Kidney tubule cell (primary cell): ENCODE data around the gene ZFYVE26.

Source experiments
- DNase-seq: peaks from one replicate; pipeline ENCODE4 v3.0.0-alpha.2; 2018; ENCODE audit warnings: low spot score

ZFYVE26 gene

GRCh38 chr14:67815573-67816225 lies 691 bp downstream of the ZFYVE26 start:
- peak; percentile 61 for DNase-seq

- peak; percentile 28 for DNase-seq
Measured at GRCh38 chr14:67814821-67815220, 1.6 kb downstream of the ZFYVE26 start.

- no peak for DNase-seq
Measured at GRCh38 chr14:67806246-67806645, 10.1 kb downstream of the ZFYVE26 start.

GRCh38 chr14:67800743-67801142 lies 15.6 kb downstream of the ZFYVE26 start:
- no peak for DNase-seq

- no peak for DNase-seq
Measured at GRCh38 chr14:67798731-67799130, 17.7 kb downstream of the ZFYVE26 start.

GRCh38 chr14:67787673-67788072 lies 28.7 kb downstream of the ZFYVE26 start:
- no peak for DNase-seq

GRCh38 chr14:67785270-67786109 lies 30.9 kb downstream of the ZFYVE26 start:
- no peak for DNase-seq

- no peak for DNase-seq
Measured at GRCh38 chr14:67784244-67784823, 32.1 kb downstream of the ZFYVE26 start.

GRCh38 chr14:67782090-67782489 lies 34.3 kb downstream of the ZFYVE26 start:
- no peak for DNase-seq

- DNase-seq, result no peak
Measured at GRCh38 chr14:67778792-67779191, 37.6 kb downstream of the ZFYVE26 start.

GRCh38 chr14:67776653-67777322 lies 39.6 kb downstream of the ZFYVE26 start:
- no peak for DNase-seq

GRCh38 chr14:67773844-67774377 lies 42.5 kb downstream of the ZFYVE26 start:
- DNase-seq, result no peak

- DNase-seq, result no peak
Measured at GRCh38 chr14:67768219-67768618, 48.2 kb downstream of the ZFYVE26 start.

- no peak for DNase-seq
Measured at GRCh38 chr14:67766035-67766680, 50.2 kb downstream of the ZFYVE26 start.

- DNase-seq, result peak; percentile 10
Measured at GRCh38 chr14:67765192-67765834, 51.1 kb downstream of the ZFYVE26 start.

- no peak for DNase-seq
Measured at GRCh38 chr14:67764496-67764895, 51.9 kb downstream of the ZFYVE26 start.

GRCh38 chr14:67763158-67763822 lies 53.1 kb downstream of the ZFYVE26 start:
- DNase-seq, result no peak

- peak; percentile 13 for DNase-seq
Measured at GRCh38 chr14:67762051-67762450, 54.3 kb downstream of the ZFYVE26 start.

- no peak for DNase-seq
Measured at GRCh38 chr14:67759916-67760315, 56.5 kb downstream of the ZFYVE26 start.

- no peak for DNase-seq
Measured at GRCh38 chr14:67757175-67757574, 59.2 kb downstream of the ZFYVE26 start.

GRCh38 chr14:67756496-67756895 lies 59.9 kb downstream of the ZFYVE26 start:
- no peak for DNase-seq
